NT2/D1 (cell line): Measurements from ENCODE around the gene MICALL2.

ENCODE experiments used
- SUZ12 ChIP-seq: IDR thresholded peaks from 2 replicates; pipeline ENCODE4 v1.6.1; 2011; ENCODE audit not compliant: insufficient read length, insufficient read depth; ENCODE audit errors: extremely low read depth
- YY1 ChIP-seq: IDR thresholded peaks from 2 replicates; pipeline ENCODE4 v1.6.1; 2011; ENCODE audit not compliant: insufficient read length, insufficient read depth

GRCh38 chr7:1388703-1389335, 70.5 kb downstream of the MICALL2 start:
- TF ChIP-seq YY1 (no peak), SUZ12 (no peak)
